Activated effector memory CD4-positive, alpha-beta T cell treated with anti-CD3 and anti-CD28 coated beads, Interleukin-2, amount 50 U/mL, for 16 hours (primary cell): ENCODE data around the gene SPATA1.

Experiments used
- DNase-seq: peaks from one replicate; pipeline ENCODE4 v3.0.0-alpha.2; 2020

Gene SPATA1

DNA sequence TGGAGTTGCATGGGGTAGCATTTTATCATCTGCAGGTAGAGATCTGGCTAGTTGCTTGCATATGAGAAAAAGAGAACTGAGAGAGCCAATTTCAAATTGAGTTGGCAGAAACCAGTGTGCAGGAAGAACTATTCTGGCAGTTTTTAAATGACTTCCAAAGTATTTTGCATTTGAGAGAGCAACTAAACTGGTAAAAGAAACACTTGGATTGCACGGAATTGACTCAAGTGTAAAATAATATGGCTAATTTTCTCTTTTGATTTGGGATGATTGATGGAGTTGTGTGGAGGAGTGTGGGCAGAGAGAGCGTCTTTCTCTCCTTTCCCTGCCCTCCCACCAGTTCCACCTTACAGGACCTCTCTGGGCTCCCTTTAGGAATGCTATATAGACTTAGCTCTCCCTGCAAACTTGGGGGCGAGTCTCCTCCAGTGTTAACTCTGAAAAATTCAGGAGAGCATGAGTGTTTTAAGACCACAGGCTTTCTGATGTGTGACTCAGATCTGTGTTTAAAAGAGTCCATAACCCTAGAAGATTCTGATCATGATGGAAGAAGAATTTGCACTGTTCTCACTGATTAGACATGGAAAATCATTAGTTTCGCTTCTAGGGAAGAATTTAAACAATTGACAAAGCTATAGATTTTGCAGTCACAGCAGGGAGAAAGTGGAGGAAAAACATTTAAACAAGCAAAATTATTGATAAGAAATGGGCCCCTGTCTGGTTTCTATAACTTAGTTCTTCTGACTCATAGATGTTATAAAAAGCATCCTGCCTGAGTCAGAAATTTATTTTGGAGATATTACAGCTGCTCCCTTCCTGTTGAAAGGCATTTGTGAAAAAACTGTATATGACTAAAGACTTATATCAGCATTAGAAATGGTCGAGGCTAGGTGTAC, 92.9 kb downstream of the SPATA1 start:
- DNase-seq, result no peak

GRCh38 chr1:84600796-84601195, 94.6 kb downstream of the SPATA1 start:
- DNase-seq, result no peak

GRCh38 chr1:84603223-84603622, 97.0 kb downstream of the SPATA1 start:
- no peak for DNase-seq

DNA sequence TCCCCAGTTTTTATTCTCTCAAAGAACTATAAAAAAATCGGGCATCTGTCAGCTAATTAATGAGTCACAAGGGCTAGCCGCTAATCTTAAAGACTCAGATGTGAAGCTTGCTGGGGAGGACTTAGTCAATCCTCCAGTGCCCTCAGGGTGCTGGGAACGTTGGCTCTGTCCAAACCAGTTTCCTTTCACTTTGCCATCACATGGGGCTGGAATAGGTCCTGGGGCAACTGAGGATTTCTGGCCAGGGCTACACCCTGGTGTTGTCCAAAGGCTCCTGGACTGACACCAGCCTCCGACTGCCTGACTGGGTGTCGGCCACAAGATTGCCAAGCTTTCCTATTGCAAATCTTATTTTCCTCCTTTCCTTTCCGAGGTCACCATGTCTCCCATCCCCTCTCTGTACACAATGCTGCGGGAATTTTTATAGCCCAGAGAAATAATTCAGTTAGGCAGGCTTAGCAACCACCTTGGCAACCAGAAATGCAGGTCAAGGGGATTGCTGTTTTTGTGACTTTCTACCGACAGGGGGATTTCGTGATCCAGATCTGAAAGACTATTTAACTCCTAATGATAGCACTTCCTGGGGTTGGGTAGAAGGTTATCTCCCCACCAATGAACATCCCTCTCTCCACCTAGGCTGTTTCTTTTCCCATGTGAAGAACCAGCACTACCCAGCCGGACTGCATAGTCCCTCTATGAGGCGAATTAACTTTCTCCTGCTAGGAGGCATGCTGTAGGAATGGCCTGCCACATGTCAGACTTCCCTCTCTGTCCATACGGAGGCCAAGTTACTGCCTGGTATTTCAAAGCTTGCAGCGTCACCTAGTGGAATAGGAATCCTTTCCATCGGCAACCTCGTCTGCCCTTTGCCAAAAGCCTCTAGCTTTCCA, 98.0 kb downstream of the SPATA1 start:
- DNase-seq, result no peak

DNA sequence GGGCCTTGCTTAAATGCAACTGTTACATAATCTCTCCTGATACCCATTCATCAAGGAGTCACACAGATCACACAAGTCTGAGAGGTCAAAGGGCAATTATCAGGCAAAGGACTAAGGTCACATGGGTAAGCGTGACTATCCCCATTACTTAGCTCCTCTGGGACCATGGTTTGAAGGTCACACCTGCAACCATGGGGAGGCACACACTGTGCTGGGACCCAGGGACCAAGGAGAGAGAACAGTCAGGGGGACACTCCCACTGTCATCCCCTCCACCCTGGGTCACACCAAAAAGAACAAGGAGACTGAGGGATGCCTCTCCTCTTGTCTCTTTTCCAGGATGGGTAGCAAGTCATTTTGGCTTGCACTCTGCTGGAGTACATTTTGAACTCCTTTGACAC, 99.0 kb downstream of the SPATA1 start:
- DNase-seq, result no peak

GRCh38 chr1:84606977-84607376, 100.8 kb downstream of the SPATA1 start:
- no peak for DNase-seq

DNA sequence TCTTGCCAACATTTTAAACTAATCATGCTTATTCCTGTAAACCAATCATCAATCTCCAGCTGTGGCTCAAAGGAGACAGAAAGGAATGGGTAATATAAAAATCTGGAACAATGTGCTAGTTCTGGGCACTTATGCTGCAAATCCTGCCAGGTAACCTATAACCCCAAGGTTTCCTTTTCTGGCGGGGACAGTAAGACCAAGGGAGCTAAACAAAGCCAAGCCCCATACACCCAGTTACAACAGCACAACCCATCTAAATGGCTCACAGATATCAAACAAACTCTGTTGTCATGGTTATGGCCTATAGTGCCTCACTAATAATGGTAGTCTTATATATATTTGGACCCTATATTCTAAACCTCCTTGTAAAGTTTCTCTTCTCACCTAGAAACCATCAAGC, 104.9 kb downstream of the SPATA1 start:
- no peak for DNase-seq

DNA sequence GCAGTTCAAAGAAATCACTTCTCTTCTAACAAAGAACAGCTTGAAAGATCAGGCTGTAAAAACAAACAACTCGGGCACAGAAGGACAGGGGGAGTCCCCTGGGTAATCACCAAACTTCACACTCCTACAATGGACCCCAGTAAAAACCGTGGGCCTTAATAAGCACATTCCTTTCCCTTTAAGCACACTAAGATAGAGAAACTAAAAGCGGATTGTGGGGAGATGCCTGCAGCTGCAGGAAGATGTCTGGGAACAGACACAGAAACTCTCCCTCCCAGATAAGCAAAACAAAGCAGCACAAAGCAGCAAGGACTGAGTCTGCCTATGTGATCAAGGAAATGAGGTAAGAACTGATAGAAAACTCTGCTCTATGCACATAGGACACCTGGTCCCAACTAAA, 105.6 kb downstream of the SPATA1 start:
- DNase-seq, result no peak

DNA sequence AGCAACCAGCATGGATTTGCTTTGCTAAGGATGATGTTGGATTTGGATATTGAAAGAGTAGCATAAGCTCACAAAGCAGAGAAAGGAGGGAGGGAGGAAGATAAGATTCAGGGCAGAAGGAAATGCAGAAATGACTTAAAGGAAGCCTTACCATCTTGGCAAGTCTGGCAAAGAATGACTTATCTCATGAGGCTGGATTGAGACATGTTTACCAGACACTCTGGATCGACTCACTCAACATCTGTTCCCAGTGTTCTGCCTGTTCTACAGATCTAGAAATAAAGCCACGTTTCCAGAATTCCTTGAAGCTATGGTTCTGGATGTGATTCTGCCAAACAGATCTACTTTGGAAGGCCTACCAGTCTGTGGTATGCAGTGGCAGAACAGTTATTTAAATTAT, 106.8 kb downstream of the SPATA1 start:
- no peak for DNase-seq

GRCh38 chr1:84613887-84614286, 107.7 kb downstream of the SPATA1 start:
- no peak for DNase-seq

- DNase-seq, result no peak
Observed at GRCh38 chr1:84615790-84616189, 109.6 kb downstream of the SPATA1 start.
